ENCODE measurements around the gene UGCG.

GRCh38 chr9:111904026-111904425 lies 7.4 kb downstream of the UGCG start:
- TF ChIP-seq CTCF (IDR thresholded peaks at IDR 0.05), result no peak
- no peak for TF ChIP-seq ZFX (IDR thresholded peaks at IDR 0.05; ENCODE audit: borderline replicate concordance)
